ENCODE data around the gene PRRX2.
"Not testable (repeated sequence)": the region's sequence is repeated elsewhere in the genome, so short reads cannot be mapped to it uniquely, and the experiment has no call there.

Gene PRRX2

GRCh38 chr9:129748249-129748648 lies 82.8 kb downstream of the PRRX2 start:
- no peak for DNase-seq (ENCODE audit: low read depth)
- TF ChIP-seq, protein P1, sequence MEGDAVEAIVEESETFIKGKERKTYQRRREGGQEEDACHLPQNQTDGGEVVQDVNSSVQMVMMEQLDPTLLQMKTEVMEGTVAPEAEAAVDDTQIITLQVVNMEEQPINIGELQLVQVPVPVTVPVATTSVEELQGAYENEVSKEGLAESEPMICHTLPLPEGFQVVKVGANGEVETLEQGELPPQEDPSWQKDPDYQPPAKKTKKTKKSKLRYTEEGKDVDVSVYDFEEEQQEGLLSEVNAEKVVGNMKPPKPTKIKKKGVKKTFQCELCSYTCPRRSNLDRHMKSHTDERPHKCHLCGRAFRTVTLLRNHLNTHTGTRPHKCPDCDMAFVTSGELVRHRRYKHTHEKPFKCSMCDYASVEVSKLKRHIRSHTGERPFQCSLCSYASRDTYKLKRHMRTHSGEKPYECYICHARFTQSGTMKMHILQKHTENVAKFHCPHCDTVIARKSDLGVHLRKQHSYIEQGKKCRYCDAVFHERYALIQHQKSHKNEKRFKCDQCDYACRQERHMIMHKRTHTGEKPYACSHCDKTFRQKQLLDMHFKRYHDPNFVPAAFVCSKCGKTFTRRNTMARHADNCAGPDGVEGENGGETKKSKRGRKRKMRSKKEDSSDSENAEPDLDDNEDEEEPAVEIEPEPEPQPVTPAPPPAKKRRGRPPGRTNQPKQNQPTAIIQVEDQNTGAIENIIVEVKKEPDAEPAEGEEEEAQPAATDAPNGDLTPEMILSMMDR (IDR thresholded peaks at IDR 0.05; ENCODE audit: low read depth, low read length, missing control alignments), result no peak
- no peak overlapping the region for H3K4me3 ChIP-seq (ENCODE audit: low read depth, low read length)

GRCh38 chr9:129749052-129749451 lies 83.6 kb downstream of the PRRX2 start:
- DNase-seq (ENCODE audit: low read depth); H3K4me3 ChIP-seq (ENCODE audit: low read depth, low read length): not testable (repeated sequence)

DNA sequence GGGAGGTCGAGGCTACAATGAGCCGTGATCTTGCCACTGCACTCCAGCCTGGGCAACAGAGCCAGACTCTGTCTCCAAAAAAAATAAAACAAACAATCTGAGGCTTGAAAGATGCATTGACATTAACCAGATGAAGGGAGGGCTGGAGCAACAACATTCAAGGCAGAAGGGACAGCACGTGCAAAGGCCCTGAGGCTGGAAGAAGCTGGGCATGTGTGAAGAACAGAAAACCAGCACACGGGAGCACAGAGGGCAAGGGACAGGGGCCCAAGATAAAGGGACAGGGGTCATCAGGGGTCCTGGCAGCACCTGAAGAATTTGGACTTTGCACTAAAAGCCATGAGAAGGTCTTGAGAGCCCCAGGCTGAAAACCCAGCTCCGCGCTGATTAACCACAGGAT lies 84.1 kb downstream of the PRRX2 start:
- no peak for DNase-seq (ENCODE audit: low read depth)
- TF ChIP-seq, protein P1 (IDR thresholded peaks at IDR 0.05; ENCODE audit: low read depth, low read length, missing control alignments), result no peak
- no peak overlapping the region for H3K4me3 ChIP-seq (ENCODE audit: low read depth, low read length)

GRCh38 chr9:129750013-129750638 lies 84.7 kb downstream of the PRRX2 start:
- TF ChIP-seq, protein P1 (IDR thresholded peaks at IDR 0.05; ENCODE audit: low read depth, low read length, missing control alignments), result no peak
- DNase-seq (ENCODE audit: low read depth), result no peak
- no peak overlapping the region for H3K4me3 ChIP-seq (ENCODE audit: low read depth, low read length)

DNA sequence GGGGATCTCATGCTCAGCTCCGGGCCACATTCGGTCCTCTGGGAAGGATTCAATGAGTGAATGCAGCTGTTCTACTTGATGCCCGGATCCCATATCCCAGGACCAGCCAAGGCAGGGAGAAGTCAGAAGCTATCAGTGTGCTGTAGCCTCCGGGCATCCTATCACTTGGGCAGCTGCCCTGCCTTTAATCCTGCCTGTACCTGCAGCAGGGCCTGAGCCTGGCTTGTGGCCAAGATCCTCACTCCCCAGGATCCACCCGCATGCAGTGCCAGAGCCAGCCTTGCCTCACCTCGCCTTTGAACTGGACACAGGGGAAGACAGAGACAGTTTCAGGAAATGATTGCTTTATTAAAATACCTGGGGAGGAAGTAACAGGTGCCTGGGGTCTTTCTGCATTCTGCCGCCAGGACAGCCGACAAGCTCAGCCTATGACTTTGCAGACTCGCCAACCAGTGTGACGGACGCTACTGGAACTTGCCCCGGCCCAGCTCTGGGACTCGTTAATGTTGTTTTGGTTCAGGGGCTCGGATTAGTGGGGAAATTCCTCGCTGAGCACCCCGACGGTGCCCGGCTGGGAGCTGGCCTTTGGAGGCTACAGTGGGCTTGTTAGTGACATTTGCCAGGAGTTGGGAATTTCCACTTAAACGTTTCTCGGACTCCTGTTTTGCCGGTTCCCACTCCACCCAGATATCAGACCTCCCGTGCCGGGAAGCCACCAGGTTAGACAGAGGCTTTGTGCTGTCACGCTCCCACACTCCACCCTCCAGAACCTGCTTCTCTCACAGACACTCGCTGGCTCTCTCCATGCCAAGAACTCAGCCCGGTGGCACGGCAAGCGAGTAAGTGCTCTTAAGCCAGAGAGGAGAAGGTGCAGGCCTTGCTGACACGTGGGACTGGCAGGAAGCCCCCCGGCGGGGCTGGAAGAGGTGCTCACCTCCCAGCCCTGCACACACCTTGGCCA lies 86.7 kb downstream of the PRRX2 start:
- TF ChIP-seq, protein P1 (IDR thresholded peaks at IDR 0.05; ENCODE audit: low read depth, low read length, missing control alignments), result no peak
- no peak overlapping the region for H3K4me3 ChIP-seq (ENCODE audit: low read depth, low read length)
- no peak for DNase-seq (ENCODE audit: low read depth)

DNA sequence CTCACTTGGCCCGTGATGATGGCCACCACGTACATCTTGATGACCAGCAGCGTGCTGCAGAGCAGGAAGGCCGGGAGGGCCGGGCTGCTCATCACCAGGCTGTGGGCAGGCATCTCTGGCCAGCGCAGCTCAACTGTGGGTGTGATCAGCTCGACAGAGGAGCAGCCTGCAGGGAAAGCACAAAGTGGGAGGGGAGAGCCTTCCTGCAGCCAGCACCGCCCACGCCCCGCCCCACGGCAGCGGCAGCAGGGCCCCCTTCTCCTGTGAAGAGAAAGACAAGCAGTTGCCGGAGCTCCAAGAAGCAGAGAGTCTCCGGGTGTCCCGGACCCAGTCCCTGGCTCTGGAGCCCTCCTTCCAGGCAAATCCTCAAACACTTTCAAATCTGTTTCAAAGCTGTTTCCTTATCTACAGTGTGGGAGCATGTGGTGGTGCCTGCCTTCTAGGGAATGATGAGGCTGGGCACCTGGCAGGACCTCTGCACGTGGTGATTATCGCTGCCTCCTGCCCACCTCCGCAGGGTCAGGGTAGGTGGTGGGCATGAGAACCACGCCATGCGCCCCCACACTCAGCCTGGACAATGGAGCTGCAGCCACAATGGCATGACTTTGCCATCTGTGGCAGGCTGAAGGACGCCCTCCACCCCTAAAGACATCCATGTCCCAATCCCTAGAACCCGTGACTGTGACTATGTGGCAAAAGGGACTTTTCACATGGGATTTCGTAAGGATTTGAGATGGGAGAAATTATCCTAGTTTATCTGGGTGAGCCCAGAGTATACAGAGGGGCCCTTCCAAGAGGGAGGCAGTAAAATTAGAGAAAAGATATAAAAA lies 87.7 kb downstream of the PRRX2 start, which contains the start of gene PTGES:
TSS of gene PTGES (minus strand) at position 143 of the 830 bp plus-strand sequence. CDS start at position 113, 30 bp downstream.
- no peak within 1 kb of the TSS for H3K4me3 ChIP-seq (ENCODE audit: low read depth, low read length)
- TF ChIP-seq, protein P1 (IDR thresholded peaks at IDR 0.05; ENCODE audit: low read depth, low read length, missing control alignments), result no peak

GRCh38 chr9:129755151-129755550 lies 89.7 kb downstream of the PRRX2 start:
- TF ChIP-seq, protein P1 (IDR thresholded peaks at IDR 0.05; ENCODE audit: low read depth, low read length, missing control alignments), result no peak
- no peak for DNase-seq (ENCODE audit: low read depth)
- no peak overlapping the region for H3K4me3 ChIP-seq (ENCODE audit: low read depth, low read length)

More for the DNA sequence above, 87.7 kb downstream of the PRRX2 start, which contains the start of gene PTGES:
- DNase-seq (ENCODE audit: low read depth), result no peak

Measured in GM12864 (cell line).